RWPE2 (cell line): Measurements from ENCODE around the gene GPR161.

Experiments
- ATAC-seq: fragments of 200-7000 bp; cut with Tn5 transposase; 3 replicates; pipeline ENCODE4 v1.9.1; 2021; ENCODE audit warnings: low read depth
- DNase-seq: peaks from one replicate; pipeline ENCODE4 v3.0.0-alpha.2; 2020; ENCODE audit warnings: low spot score
- H3K27ac ChIP-seq: fragments of 450-650 bp; 2 replicates; pipeline ENCODE4 v1.5.1; 2017; ENCODE audit warnings: mild to moderate bottlenecking; ENCODE audit not compliant: poor library complexity, severe bottlenecking
- H3K27me3 ChIP-seq: fragments of 250-450 bp; sonication (Bioruptor Pico); 2 replicates; pipeline ENCODE4 v1.5.1; 2021; ENCODE audit warnings: mild to moderate bottlenecking, moderate library complexity; ENCODE audit not compliant: insufficient read depth, poor library complexity, severe bottlenecking
- H3K36me3 ChIP-seq: fragments of 250-450 bp; sonication (Bioruptor Pico); 2 replicates; pipeline ENCODE4 v1.5.1; 2020; ENCODE audit warnings: low read depth, mild to moderate bottlenecking, moderate library complexity
- H3K4me1 ChIP-seq: fragments of 250-450 bp; sonication (Bioruptor Pico); 2 replicates; pipeline ENCODE4 v1.5.1; 2021; ENCODE audit warnings: mild to moderate bottlenecking, moderate library complexity; ENCODE audit not compliant: insufficient read depth, poor library complexity, severe bottlenecking
- H3K4me3 ChIP-seq: fragments of 250-450 bp; sonication (Bioruptor Pico); 2 replicates; pipeline ENCODE4 v1.5.1; 2021; ENCODE audit warnings: mild to moderate bottlenecking, moderate library complexity; ENCODE audit not compliant: severe bottlenecking
- H3K9me3 ChIP-seq: fragments of 250-450 bp; sonication (Bioruptor Pico); 2 replicates; pipeline ENCODE4 v1.5.1; 2021; ENCODE audit warnings: mild to moderate bottlenecking, moderate library complexity; ENCODE audit not compliant: severe bottlenecking
- CTCF ChIP-seq: fragments of 450-650 bp; IDR thresholded peaks from one replicate; pipeline ENCODE4 v1.5.1; 2017; ENCODE audit warnings: mild to moderate bottlenecking, moderate library complexity; ENCODE audit not compliant: poor library complexity, severe bottlenecking

GPR161 gene

DNA sequence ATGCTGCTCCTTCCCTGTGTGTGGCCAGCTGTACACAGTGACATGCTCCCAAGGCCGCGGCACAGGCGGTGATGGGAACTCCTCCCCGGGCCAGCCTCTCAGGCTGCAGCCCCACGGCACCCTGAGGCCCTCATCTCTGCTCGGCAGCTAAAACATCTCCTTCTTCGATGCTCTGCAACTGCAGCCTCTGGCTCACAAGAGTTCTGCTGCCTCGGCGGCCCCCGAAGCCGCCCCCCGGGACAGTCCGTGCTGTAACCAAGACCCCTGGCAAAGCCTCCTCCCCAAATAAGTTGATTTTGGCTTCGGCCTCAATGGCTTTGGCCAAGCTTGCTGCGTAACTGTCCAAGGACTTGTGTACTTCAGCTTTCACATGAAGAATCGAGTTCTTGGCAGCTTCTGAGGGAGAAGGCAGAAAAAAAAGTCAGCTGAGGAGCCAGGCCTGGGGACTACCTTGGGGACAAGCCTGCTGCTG is 51.3 kb downstream of the GPR161 start:
- Histone ChIP-seq H3K27me3 (no peaks in the 10 kb centered on the region), H3K4me1 (peaks cover 7% of the 10 kb centered on the region), H3K36me3 (no peaks in the 10 kb centered on the region), H3K27ac (no peak overlapping the region), H3K9me3 (no peaks in the 10 kb centered on the region), H3K4me3 (no peak overlapping the region)
- no peak for TF ChIP-seq CTCF
- DNase-seq (no peak), ATAC-seq (no peak)

DNA sequence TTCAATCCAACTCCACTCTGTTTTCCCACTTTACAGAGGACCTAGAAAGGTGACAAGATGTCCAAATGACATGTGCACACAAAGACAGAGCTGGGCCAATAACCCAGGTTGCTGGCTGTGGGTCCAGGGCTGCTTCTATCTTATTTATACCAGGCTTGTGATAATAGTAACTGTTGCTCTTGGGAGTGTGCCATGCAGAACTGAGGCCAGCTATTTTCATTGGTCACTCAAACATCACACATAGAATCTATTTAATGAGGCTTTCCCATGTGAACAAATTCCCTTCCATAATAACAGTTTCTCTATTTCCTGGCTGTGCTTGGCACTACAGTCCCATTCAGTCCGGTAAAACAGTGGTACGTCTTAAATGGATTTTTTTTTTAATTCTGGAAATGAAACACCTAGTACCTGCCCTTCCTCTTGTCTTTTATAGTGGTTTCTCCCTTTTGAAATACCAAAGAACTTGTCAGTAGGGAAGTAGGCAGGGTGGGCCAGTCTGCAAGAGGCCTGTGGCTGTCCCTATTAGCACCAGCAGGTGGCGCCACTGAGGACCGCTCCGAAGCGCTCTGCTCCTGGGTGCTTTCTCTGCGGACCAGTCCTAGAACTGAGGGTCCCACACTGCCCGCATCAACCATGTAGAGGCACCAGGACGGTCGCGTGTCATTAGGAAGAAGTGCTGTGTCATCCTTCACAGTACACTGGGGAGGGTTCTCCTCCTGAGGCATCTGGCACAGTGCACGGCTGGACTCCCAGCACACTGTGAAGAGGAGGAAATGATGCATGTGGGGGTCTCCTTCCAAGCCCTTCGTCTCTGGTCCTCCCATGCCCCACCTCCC is 52.1 kb downstream of the GPR161 start:
- Histone ChIP-seq H3K36me3 (no peaks in the 10 kb centered on the region), H3K9me3 (no peaks in the 10 kb centered on the region), H3K27ac (no peak overlapping the region), H3K4me3 (no peak overlapping the region), H3K27me3 (no peaks in the 10 kb centered on the region), H3K4me1 (peaks cover 15% of the 10 kb centered on the region)
- TF ChIP-seq CTCF: peak; percentile 84
- DNase-seq (no peak), ATAC-seq (no peak)

DNA sequence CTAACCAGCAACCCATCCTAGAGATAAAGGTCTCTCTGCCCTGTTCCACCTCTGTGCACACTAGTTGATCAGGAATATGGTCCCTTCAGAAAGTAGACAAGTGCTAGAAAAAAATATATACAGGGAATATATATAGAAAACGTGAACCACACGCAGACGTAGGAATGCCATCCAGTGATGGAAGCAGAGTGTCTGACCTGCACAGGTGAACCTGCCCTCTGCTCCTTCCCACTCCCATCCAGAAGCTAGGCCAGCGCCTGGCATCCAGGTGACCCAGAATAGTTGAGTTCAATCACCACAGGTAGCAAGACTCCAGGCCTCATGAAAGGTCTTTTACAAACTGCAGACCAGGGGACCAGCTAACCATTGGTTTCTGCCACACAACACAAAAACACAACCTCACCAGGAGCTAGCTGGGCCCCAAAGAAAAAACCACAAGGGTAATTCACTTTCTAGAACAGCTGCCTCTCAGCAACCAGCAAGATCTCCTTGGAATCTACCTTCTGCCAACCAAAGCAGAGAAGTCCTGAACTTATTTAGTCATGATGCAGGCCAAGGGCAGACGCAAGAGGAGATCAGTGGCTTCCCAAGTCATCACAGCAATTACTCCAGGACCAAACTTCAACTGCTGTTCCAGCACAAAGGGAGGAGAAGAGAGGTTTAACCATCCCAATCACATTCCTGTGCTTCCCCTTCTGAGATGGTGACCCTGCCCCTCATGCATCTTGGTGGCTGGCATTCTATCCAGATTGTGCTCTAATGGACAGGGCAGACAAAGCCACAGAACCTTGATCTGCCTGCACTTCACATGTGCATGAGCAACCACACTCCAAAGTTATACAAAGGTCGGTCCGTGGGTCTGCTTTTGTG is 53.0 kb downstream of the GPR161 start:
- no peak for DNase-seq
- H3K27ac ChIP-seq: no peak overlapping the region
- no peak for ATAC-seq
- no peak overlapping the region for H3K4me3 ChIP-seq
- TF ChIP-seq CTCF: no peak
- H3K36me3 ChIP-seq: no peaks in the 10 kb centered on the region
- no peaks in the 10 kb centered on the region for H3K27me3 ChIP-seq
- peaks cover 13% of the 10 kb centered on the region for H3K4me1 ChIP-seq
- no peaks in the 10 kb centered on the region for H3K9me3 ChIP-seq

DNA sequence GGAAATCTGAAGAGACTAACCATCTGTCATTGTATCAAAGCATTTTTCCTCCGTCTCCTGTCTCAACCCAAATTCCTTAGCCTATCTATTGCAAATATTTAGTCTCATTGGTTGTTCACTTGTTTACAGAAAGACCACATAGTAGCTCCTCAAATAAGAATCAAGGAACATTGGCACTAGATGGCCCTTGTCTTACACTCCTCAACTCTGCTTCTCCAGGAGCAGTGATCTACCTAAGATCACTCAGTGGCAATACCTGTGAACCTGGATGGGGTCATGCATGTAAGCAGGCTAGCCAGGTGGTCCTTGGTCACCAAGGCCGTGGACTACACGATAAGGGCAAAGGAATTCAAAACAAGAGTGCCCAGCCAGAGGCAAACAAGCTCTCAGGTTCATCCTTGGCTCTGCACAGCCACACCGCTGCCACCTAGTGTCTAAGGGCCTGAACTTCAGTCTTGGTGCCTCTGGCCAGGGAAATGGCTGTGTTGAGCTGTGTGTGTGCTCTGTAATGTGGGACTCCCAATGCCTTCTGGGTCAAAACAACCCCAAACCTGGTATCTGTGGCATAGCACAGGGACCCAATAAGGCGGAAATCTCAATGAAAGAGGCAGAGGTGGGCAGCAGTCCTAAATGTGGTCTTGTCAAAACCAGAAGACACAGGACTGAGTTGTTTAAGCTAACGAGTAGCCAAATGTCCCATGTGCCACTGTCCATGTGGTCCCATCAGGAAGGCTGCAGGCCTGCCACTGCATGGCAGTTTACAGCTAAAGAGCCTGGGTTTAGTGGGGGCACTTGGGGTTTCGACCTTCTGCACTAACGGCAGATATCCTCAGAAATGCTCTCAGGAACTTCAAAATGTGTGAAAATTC is 54.5 kb downstream of the GPR161 start:
- Histone ChIP-seq H3K9me3 (no peaks in the 10 kb centered on the region), H3K27ac (peak overlapping the region; percentile 51), H3K4me3 (no peak overlapping the region), H3K36me3 (no peaks in the 10 kb centered on the region), H3K4me1 (peaks cover 13% of the 10 kb centered on the region), H3K27me3 (no peaks in the 10 kb centered on the region)
- DNase-seq: no peak
- TF ChIP-seq CTCF: peak; percentile 88
- peak; percentile 75 for ATAC-seq
